ENCODE data around the gene DHRS13.

GRCh38 chr17:28889996-28890395, 12.9 kb downstream of the DHRS13 start:
- TF ChIP-seq EGR1 (IDR thresholded peaks at IDR 0.05; ENCODE audit: low read depth in 2 of 2) (no peak), CTCF (IDR thresholded peaks at IDR 0.05; ENCODE audit: low read depth, low read length, missing input control) (no peak), GABPA (IDR thresholded peaks at IDR 0.05 in 1 of 2, conservative IDR thresholded peaks at IDR 0.05 in 1 of 2) (no peak), REST (IDR thresholded peaks at IDR 0.05) (no peak), MAX (IDR thresholded peaks at IDR 0.05) (no peak), ZBTB33 (IDR thresholded peaks at IDR 0.05) (no peak), TAF1 (conservative IDR thresholded peaks at IDR 0.05) (no peak), RAD21 (IDR thresholded peaks at IDR 0.05) (no peak), YY1 (IDR thresholded peaks at IDR 0.05) (no peak), RXRA (IDR thresholded peaks at IDR 0.05) (no peak), ATF3 (IDR thresholded peaks at IDR 0.05) (no peak), NR2F2 (IDR thresholded peaks at IDR 0.05) (no peak), HNF4A (conservative IDR thresholded peaks at IDR 0.05) (no peak), SP1 (IDR thresholded peaks at IDR 0.05) (no peak)
